Liver (tissue), 9 donors: ENCODE data around the gene HDAC9. TPM values are rescaled to one million over a fixed set of nuclear protein-coding genes. Genes with fewer than 3 reads are reported as not detected.

Experiments used
- DNase-seq: peaks from one replicate; pipeline ENCODE4 v3.0.0-alpha.2; 2017; ENCODE audit warnings: low spot score
- H3K27ac ChIP-seq, 2 donors: one replicate each; pipeline ENCODE4 v1.7.0; 2013; ENCODE audit warnings: inconsistent platforms in 2 of 2, low read length in 2 of 2, control low read depth in 1 of 2, low read depth in 1 of 2, mild to moderate bottlenecking in 1 of 2
- H3K27me3 ChIP-seq, 4 donors: one replicate each; pipeline versions ENCODE4 v1.6.1 to v1.7.0; 2013; ENCODE audit warnings: low read length in 3 of 4, inconsistent platforms in 1 of 4, mild to moderate bottlenecking in 1 of 4, moderate library complexity in 1 of 4; ENCODE audit not compliant: control insufficient read depth in 4 of 4, insufficient read depth in 4 of 4
- H3K36me3 ChIP-seq, 4 donors: one replicate each; pipeline versions ENCODE4 v1.6.1 to v1.7.0; 2013; ENCODE audit warnings: low read length in 3 of 4, mild to moderate bottlenecking in 3 of 4, low read depth in 1 of 4, moderate library complexity in 1 of 4; ENCODE audit not compliant: control insufficient read depth in 4 of 4, insufficient read depth in 3 of 4
- H3K4me1 ChIP-seq, 4 donors: one replicate each; pipeline versions ENCODE4 v1.6.1 to v1.7.0; 2013; ENCODE audit warnings: low read length in 3 of 4, mild to moderate bottlenecking in 3 of 4, moderate library complexity in 1 of 4; ENCODE audit not compliant: control insufficient read depth in 4 of 4, insufficient read depth in 4 of 4
- H3K4me3 ChIP-seq, 3 donors: one replicate each; pipeline versions ENCODE4 v1.6.1 to v1.7.0; 2013; ENCODE audit warnings: low read length in 3 of 3, control low read depth in 1 of 3, low read depth in 1 of 3, mild to moderate bottlenecking in 1 of 3
- H3K9ac ChIP-seq, 2 donors: one replicate each; pipeline ENCODE4 v1.7.0; 2013; ENCODE audit warnings: low read length in 2 of 2, mild to moderate bottlenecking in 2 of 2, moderate library complexity in 2 of 2, control low read depth in 1 of 2, low read depth in 1 of 2
- H3K9me3 ChIP-seq, 4 donors: one replicate each; pipeline versions ENCODE4 v1.6.1 to v1.7.0; 2013; ENCODE audit warnings: low read length in 3 of 4; ENCODE audit not compliant: control insufficient read depth in 4 of 4
- ATF3 ChIP-seq: IDR thresholded peaks from 2 replicates; pipeline ENCODE4 v1.6.1; 2016; ENCODE audit warnings: antibody characterized with exemption
- FOXA1 ChIP-seq: IDR thresholded peaks from 2 replicates; pipeline ENCODE4 v1.6.1; 2016; ENCODE audit warnings: antibody characterized with exemption
- GABPA ChIP-seq, 2 donors: IDR thresholded peaks in 1 of 2; conservative IDR thresholded peaks in 1 of 2; 2 replicates each; pipeline ENCODE4 v1.6.1; 2016; ENCODE audit warnings: antibody characterized with exemption in 2 of 2, mild to moderate bottlenecking in 1 of 2, moderate library complexity in 1 of 2
- HNF4A ChIP-seq, 2 donors: conservative IDR thresholded peaks; 2 replicates each; pipeline ENCODE4 v1.6.1; 2016; ENCODE audit warnings: antibody characterized with exemption in 2 of 2, mild to moderate bottlenecking in 2 of 2
- HNF4G ChIP-seq: IDR thresholded peaks from 2 replicates; pipeline ENCODE4 v1.6.1; 2016; ENCODE audit warnings: antibody characterized with exemption
- MAX ChIP-seq: IDR thresholded peaks from 2 replicates; pipeline ENCODE4 v1.6.1; 2016; ENCODE audit warnings: antibody characterized with exemption
- NR2F2 ChIP-seq: IDR thresholded peaks from 2 replicates; pipeline ENCODE4 v1.6.1; 2016; ENCODE audit warnings: antibody characterized with exemption
- RAD21 ChIP-seq, 2 donors: IDR thresholded peaks; 2 replicates each; pipeline ENCODE4 v1.6.1; 2016; ENCODE audit warnings: antibody characterized with exemption in 2 of 2, mild to moderate bottlenecking in 2 of 2
- REST ChIP-seq: IDR thresholded peaks from 2 replicates; pipeline ENCODE4 v1.6.1; 2016; ENCODE audit warnings: antibody characterized with exemption, mild to moderate bottlenecking
- SP1 ChIP-seq: IDR thresholded peaks from 2 replicates; pipeline ENCODE4 v1.6.1; 2018; ENCODE audit warnings: antibody characterized with exemption, mild to moderate bottlenecking
- WGBS: extraction: QIAGEN DNeasy Blood & Tissue Kit; methylation state at CpG from one replicate; pipeline ENCODE4 v1.1.7; 2013; 5-methylcytosine and 5-hydroxymethylcytosine counted together
- polyA plus RNA-seq, 2 donors: library from polyadenylated mRNA; stranded (reverse) in 1 of 2; unstranded in 1 of 2; fragments of 200-250 nt in 1 of 2; fragments of >200 nt in 1 of 2; fragmentation: Nextera tagmentation in 1 of 2; extraction: Ambion mirVana in 1 of 2; gene quantifications; one replicate each; pipeline versions ENCODE4 v1.2.1 to v1.2.3, GENCODE V29; 2013 to 2015
- total RNA-seq, 2 donors: library from RNA; depleted of rRNA; stranded (reverse); fragments of >200 nt; gene quantifications; one replicate each; pipeline ENCODE4 v1.2.3, GENCODE V29; 2014
- donor health status: healthy.
- donor health status: healthy.
- donor health status: healthy.
- donor health status: healthy.
- donor health status: healthy.

HDAC9 gene
- total and polyA plus RNA-seq, 4 donors: 1.0 to 10.1 (median 2.3) TPM

DNA sequence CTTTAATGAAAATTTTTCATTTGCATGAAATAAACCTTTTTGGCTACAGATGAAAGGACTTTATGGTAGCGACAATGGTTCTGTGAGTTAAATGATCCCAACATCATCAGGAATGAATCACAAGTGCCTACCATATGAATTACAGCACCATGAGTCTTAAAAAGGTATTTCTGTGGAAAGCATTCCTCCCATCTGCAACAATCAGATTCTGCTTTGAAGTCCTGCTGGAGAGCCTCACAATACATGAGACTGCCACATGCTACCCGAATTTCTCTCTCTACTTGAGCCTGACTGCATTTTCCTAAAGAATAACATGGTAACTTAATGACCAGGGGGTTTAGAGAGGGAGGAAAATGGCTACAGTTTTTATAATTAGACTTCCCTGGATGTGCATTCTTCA is 431.6 kb downstream of the HDAC9 start (continued):
- TF ChIP-seq REST: no peak
- TF ChIP-seq HNF4G: no peak

DNA sequence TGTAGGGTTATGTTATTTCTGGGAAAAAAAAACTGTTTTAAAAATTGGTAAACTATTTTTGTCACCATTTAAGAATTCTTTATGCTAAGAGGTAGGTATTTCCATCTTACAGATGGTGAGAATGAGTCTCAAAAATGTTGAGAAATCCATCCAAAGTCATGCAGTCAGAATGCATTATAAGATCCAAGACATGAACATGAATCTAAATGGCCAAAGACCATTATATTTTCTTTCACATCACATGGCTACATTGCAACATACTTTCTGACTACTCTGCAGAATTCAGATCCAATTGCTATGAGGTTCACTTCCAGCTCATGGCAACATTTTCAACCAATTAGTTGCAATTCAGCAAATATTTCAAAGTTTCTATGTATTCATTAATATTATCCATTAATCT is 440.7 kb downstream of the HDAC9 start:
- H3K27me3 ChIP-seq: no peaks in the 10 kb centered on the region
- H3K36me3 ChIP-seq: no peaks in the 10 kb centered on the region
- DNase-seq: no peak
- H3K4me3 ChIP-seq: no peak overlapping the region
- TF ChIP-seq REST: no peak
- no peak for TF ChIP-seq FOXA1
- no peak for TF ChIP-seq GABPA (IDR thresholded peaks at IDR 0.05 in 1 of 2, conservative IDR thresholded peaks at IDR 0.05 in 1 of 2)
- TF ChIP-seq HNF4A (conservative IDR thresholded peaks at IDR 0.05): no peak
- TF ChIP-seq HNF4G: no peak
- no peak for TF ChIP-seq MAX
- no peak for TF ChIP-seq SP1
- TF ChIP-seq RAD21 (IDR thresholded peaks at IDR 0.05): no peak
- H3K4me1 ChIP-seq: no peaks in the 10 kb centered on the region
- no peak overlapping the region for H3K27ac ChIP-seq
- no peak overlapping the region for H3K9ac ChIP-seq
- H3K9me3 ChIP-seq: no peaks in the 10 kb centered on the region

DNA sequence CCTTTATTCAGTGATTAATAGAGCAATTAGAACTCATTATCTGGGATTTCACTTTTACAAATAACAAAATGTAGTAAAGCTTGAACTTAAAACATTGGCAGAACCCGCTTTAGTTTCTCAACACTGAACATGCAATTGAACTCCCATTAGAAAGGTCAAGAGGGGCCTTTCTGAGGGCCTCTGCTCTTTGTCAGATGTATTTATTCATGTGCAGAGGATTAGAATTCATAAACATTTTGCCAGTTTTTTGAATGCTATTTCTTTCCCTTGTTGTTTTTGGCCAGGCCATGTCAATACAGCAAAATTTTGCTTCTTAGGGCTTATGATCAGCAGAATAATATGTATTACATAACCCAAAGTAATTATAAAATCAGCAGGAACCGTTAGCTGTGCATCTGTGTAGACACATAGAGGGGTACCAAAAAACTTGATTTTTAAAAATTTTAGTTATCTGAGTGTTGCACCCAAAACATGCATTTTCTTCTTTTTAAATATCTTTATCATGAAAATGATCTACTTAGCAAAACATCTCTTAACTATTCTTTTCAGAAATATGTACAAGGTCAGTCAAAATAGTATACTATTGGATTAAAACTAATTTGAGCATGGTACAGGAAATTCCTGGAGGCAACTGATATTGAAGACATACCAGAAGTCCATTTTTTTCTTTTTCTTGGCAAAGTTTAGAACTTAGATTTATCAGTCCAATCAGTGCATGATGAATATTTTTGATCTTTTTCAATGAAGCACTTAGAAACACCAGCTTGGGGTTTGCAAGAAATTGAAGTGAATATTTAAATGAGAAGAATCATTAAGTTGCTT is 444.4 kb downstream of the HDAC9 start:
- TF ChIP-seq NR2F2 (peak; percentile 36), ATF3 (no peak)

More for the DNA sequence above, 444.4 kb downstream of the HDAC9 start:
- no peak overlapping the region for H3K9ac ChIP-seq
- DNase-seq: no peak
- no peaks in the 10 kb centered on the region for H3K4me1 ChIP-seq
- no peak overlapping the region for H3K27ac ChIP-seq
- H3K4me3 ChIP-seq: no peak overlapping the region
- 53% methylated on average over 2 of the region's 2 CpGs for WGBS
- no peaks in the 10 kb centered on the region for H3K36me3 ChIP-seq
- no peaks in the 10 kb centered on the region for H3K9me3 ChIP-seq
- no peaks in the 10 kb centered on the region for H3K27me3 ChIP-seq
